ENCODE data around the gene DIS3.

DNA sequence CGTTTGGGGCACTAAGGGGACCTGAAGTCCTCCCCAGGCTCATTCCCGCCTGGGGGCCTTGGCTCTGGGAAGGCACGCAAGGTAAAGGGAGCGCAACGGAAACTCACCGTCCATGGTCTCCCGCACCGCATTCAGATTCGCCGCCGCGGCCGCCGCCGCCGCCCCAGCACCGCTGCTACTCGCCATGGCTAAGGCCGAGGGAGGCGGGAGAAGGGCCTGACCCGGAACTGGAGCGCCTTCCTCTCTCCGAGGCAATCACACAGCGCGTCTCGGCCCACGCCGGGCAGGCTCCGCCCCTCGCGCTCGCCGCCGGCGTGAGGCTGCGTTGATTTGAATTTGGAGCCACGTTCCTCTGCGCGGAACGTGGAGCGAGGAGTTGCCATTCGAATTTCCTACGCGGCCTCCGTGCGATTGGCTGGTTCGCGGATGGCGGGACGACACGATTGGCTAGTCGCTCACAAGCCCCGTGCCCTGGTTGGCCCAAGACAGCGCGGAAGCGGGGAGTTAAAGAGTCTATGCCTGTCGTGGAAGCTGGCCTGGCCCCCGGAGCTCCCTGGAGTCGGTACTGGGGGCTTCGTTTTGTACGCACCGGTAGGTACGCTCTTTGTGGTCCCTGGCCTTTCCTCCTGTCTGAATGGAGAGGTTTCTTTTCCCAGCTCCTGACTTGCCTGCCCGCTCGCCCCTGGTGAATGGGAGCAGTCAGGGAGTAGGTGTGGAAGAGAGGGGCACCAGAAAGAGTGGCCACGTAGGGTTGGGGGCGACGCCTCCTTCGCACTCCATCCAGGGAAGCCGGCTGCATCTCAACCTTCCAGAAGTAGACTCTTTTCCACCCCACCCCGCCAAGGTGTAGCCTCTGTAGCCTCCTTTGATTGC lies 54.0 kb downstream of the DIS3 start, which contains the start of the genes BORA and MZT1:
- TF ChIP-seq POLR2A (IDR thresholded peaks at IDR 0.05; ENCODE audit: extremely low read depth, insufficient read length): peak; percentile 82
- TF ChIP-seq, protein P1, sequence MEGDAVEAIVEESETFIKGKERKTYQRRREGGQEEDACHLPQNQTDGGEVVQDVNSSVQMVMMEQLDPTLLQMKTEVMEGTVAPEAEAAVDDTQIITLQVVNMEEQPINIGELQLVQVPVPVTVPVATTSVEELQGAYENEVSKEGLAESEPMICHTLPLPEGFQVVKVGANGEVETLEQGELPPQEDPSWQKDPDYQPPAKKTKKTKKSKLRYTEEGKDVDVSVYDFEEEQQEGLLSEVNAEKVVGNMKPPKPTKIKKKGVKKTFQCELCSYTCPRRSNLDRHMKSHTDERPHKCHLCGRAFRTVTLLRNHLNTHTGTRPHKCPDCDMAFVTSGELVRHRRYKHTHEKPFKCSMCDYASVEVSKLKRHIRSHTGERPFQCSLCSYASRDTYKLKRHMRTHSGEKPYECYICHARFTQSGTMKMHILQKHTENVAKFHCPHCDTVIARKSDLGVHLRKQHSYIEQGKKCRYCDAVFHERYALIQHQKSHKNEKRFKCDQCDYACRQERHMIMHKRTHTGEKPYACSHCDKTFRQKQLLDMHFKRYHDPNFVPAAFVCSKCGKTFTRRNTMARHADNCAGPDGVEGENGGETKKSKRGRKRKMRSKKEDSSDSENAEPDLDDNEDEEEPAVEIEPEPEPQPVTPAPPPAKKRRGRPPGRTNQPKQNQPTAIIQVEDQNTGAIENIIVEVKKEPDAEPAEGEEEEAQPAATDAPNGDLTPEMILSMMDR (IDR thresholded peaks at IDR 0.05; ENCODE audit: low read depth, low read length): no peak
- TF ChIP-seq, protein P2, sequence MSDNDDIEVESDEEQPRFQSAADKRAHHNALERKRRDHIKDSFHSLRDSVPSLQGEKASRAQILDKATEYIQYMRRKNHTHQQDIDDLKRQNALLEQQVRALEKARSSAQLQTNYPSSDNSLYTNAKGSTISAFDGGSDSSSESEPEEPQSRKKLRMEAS (IDR thresholded peaks at IDR 0.05; ENCODE audit: low read depth, low read length): peak; percentile 98
- peak; percentile 99 for TF ChIP-seq MYC (IDR thresholded peaks at IDR 0.05; ENCODE audit: low read depth, low read length)

Data from NB4 (cell line).